ENCODE results near the gene PRDM8.

DNA sequence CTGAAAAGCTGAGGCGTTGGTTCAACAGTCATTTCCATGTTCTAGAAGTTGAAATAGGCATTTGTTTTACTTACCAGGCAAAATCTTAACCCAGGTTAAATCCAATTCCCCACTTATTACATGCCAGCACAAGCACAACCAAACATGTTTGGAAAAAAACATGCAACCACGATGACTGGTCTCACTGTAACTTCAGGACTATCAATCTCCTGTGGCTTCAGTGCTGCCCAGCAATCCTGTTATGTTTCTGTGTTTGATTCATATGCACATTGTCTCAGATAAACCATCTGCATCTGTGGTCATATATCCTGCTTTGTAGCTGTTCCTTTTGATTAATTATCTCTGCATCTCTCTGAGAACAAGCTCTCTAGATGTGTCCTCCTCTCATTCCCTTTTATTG, 28.3 kb downstream of the PRDM8 start:
- TF ChIP-seq, protein P1, sequence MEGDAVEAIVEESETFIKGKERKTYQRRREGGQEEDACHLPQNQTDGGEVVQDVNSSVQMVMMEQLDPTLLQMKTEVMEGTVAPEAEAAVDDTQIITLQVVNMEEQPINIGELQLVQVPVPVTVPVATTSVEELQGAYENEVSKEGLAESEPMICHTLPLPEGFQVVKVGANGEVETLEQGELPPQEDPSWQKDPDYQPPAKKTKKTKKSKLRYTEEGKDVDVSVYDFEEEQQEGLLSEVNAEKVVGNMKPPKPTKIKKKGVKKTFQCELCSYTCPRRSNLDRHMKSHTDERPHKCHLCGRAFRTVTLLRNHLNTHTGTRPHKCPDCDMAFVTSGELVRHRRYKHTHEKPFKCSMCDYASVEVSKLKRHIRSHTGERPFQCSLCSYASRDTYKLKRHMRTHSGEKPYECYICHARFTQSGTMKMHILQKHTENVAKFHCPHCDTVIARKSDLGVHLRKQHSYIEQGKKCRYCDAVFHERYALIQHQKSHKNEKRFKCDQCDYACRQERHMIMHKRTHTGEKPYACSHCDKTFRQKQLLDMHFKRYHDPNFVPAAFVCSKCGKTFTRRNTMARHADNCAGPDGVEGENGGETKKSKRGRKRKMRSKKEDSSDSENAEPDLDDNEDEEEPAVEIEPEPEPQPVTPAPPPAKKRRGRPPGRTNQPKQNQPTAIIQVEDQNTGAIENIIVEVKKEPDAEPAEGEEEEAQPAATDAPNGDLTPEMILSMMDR (IDR thresholded peaks at IDR 0.05; ENCODE audit: poor library complexity), result no peak
- no peak for TF ChIP-seq EZH2phosphoT487 (IDR thresholded peaks at IDR 0.05; ENCODE audit: low read depth, severe bottlenecking, unreplicated experiment)

Measured in hepatocyte (in vitro differentiated cells).